Lung (tissue), 12 donors: ENCODE measurements around the gene SYNPR. TPM values are rescaled to one million over a fixed set of nuclear protein-coding genes. Genes with fewer than 3 reads are reported as not detected.
A peak's percentile ranks its signal among the peaks of the same experiment; 100 is the strongest.

Experiments used
- ATAC-seq: fragments of 200-7000 bp; cut with Tn5 transposase; one replicate; pipeline ENCODE4 v1.9.1; 2020; ENCODE audit warnings: moderate number of reproducible peaks; ENCODE audit not compliant: insufficient read depth, low FRiP score
- DNase-seq, 3 donors: peaks; one replicate each; pipeline ENCODE4 v3.0.0-alpha.2; 2013 to 2017
- H3K27ac ChIP-seq, 2 donors: one replicate each; pipeline ENCODE4 v1.5.1; 2013; ENCODE audit warnings: mild to moderate bottlenecking in 2 of 2, moderate library complexity in 2 of 2, control low read depth in 1 of 2, inconsistent platforms in 1 of 2, low read depth in 1 of 2, low read length in 1 of 2
- H3K27me3 ChIP-seq, 3 donors: one replicate each; pipeline ENCODE4 v1.5.1; 2013; ENCODE audit warnings: low read length in 2 of 3; ENCODE audit not compliant: control insufficient read depth in 3 of 3, insufficient read depth in 3 of 3
- H3K36me3 ChIP-seq, 4 donors: one replicate each; pipeline ENCODE4 v1.5.1; 2013; ENCODE audit warnings: low read length in 4 of 4, mild to moderate bottlenecking in 1 of 4, moderate library complexity in 1 of 4; ENCODE audit not compliant: control insufficient read depth in 4 of 4, insufficient read depth in 4 of 4
- H3K4me1 ChIP-seq, 5 donors: one replicate each; pipeline ENCODE4 v1.5.1; 2013; ENCODE audit warnings: low read length in 5 of 5, mild to moderate bottlenecking in 2 of 5, moderate library complexity in 1 of 5; ENCODE audit not compliant: control insufficient read depth in 5 of 5, insufficient read depth in 5 of 5
- H3K4me3 ChIP-seq: one replicate; pipeline ENCODE4 v1.5.1; 2013; ENCODE audit warnings: mild to moderate bottlenecking, control low read depth, moderate library complexity
- H3K9ac ChIP-seq, 2 donors: one replicate each; pipeline ENCODE4 v1.5.1; 2013; ENCODE audit warnings: low read length in 2 of 2, control low read depth in 1 of 2; ENCODE audit not compliant: insufficient read depth in 1 of 2
- H3K9me3 ChIP-seq, 4 donors: one replicate each; pipeline ENCODE4 v1.5.1; 2013; ENCODE audit warnings: low read length in 3 of 4, mild to moderate bottlenecking in 1 of 4, moderate library complexity in 1 of 4; ENCODE audit not compliant: control insufficient read depth in 4 of 4, insufficient read depth in 3 of 4
- CTCF ChIP-seq: IDR thresholded peaks from 2 replicates; pipeline ENCODE4 v1.5.1; 2012; ENCODE audit warnings: mild to moderate bottlenecking; ENCODE audit errors: control extremely low read depth, extremely low read depth
- WGBS, 2 donors: extraction: QIAGEN DNeasy Blood & Tissue Kit; methylation state at CpG; one replicate each; pipeline ENCODE4 v1.1.7; 2013; 5-methylcytosine and 5-hydroxymethylcytosine counted together
- polyA plus RNA-seq, 2 donors: library from polyadenylated mRNA; stranded (reverse); fragments of 200-250 nt; gene quantifications; one replicate each; pipeline ENCODE4 v1.2.1, GENCODE V29; 2013
- total RNA-seq, 2 donors: library from RNA; depleted of rRNA in 1 of 2; stranded (reverse); fragments of >200 nt in 1 of 2; gene quantifications; one replicate each; pipeline ENCODE4 v1.2.1, GENCODE V29; 2014 to 2021
- donor health status: control.
- donor health status: control.
- donor health status: Bipolar disorder and iron deficiency.
- donor health status: healthy.
- donor health status: DM: yes; HTN: yes; CAD: no.

The SYNPR gene
- total and polyA plus RNA-seq, 4 donors = 0.43 TPM; not detected in 3

GRCh38 chr3:63295806-63296205 is 17.7 kb downstream of the SYNPR start:
- H3K27ac ChIP-seq = no peak overlapping the region
- DNase-seq (peak in 1 of 3 donors; percentile 23), ATAC-seq (no peak)
- no peak overlapping the region for H3K4me3 ChIP-seq
- no peaks in the 10 kb centered on the region for H3K36me3 ChIP-seq
- H3K9ac ChIP-seq = no peak overlapping the region
- no peaks in the 10 kb centered on the region for H3K9me3 ChIP-seq
- no peaks in the 10 kb centered on the region for H3K4me1 ChIP-seq
- TF ChIP-seq CTCF = no peak
- no peaks in the 10 kb centered on the region for H3K27me3 ChIP-seq

- H3K36me3 ChIP-seq = no peaks in the 10 kb centered on the region
- 69 to 87% methylated on average over 4 of the region's 4 CpGs for WGBS, 2 donors
- no peaks in the 10 kb centered on the region for H3K27me3 ChIP-seq
- H3K9ac ChIP-seq = no peak overlapping the region
- DNase-seq (no peak), ATAC-seq (no peak)
- no peak overlapping the region for H3K27ac ChIP-seq
- no peaks in the 10 kb centered on the region for H3K9me3 ChIP-seq
- H3K4me1 ChIP-seq = no peaks in the 10 kb centered on the region
- no peak overlapping the region for H3K4me3 ChIP-seq
- TF ChIP-seq CTCF = no peak
Measured at GRCh38 chr3:63296249-63296648, 18.1 kb downstream of the SYNPR start.

- no peak overlapping the region for H3K27ac ChIP-seq
- H3K9me3 ChIP-seq = no peaks in the 10 kb centered on the region
- DNase-seq = peak in 2 of 3 donors; percentile 4 to 49
- 59 to 67% methylated on average over 1 of the region's 1 CpG for WGBS, 2 donors
- H3K4me3 ChIP-seq = no peak overlapping the region
- no peak for ATAC-seq
- H3K36me3 ChIP-seq = no peaks in the 10 kb centered on the region
- no peaks in the 10 kb centered on the region for H3K4me1 ChIP-seq
- H3K27me3 ChIP-seq = no peaks in the 10 kb centered on the region
- TF ChIP-seq CTCF = no peak
- H3K9ac ChIP-seq = no peak overlapping the region
Measured at GRCh38 chr3:63303238-63303637, 25.1 kb downstream of the SYNPR start.

GRCh38 chr3:63304421-63304820 is 26.3 kb downstream of the SYNPR start:
- H3K27ac ChIP-seq = no peak overlapping the region
- ATAC-seq (no peak), DNase-seq (no peak)
- H3K4me3 ChIP-seq = no peak overlapping the region
- H3K9ac ChIP-seq = no peak overlapping the region
- H3K27me3 ChIP-seq = no peaks in the 10 kb centered on the region
- TF ChIP-seq CTCF = no peak
- H3K4me1 ChIP-seq = no peaks in the 10 kb centered on the region
- H3K36me3 ChIP-seq = no peaks in the 10 kb centered on the region
- H3K9me3 ChIP-seq = no peaks in the 10 kb centered on the region
